Measurements from ENCODE around the gene PALM.
A peak's percentile ranks its signal among the peaks of the same experiment; 100 is the strongest.
"Not testable (repeated sequence)": the region's sequence is repeated elsewhere in the genome, so short reads cannot be mapped to it uniquely, and the experiment has no call there.

The PALM gene

GRCh38 chr19:708154-709143 lies at the start of gene PALM:
PALM (plus strand) TSS chr19:708935; CDS start chr19:709147, 212 bp downstream.
- peak; percentile 69 for DNase-seq

GRCh38 chr19:660793-661426 lies 47.8 kb upstream of the PALM start:
- DNase-seq: no peak

GRCh38 chr19:661427-662196 lies 47.1 kb upstream of the PALM start:
- DNase-seq: no peak

- peak; percentile 15 for DNase-seq
These were observed 46.4 kb upstream of the PALM start for GRCh38 chr19:662207-662961.

- DNase-seq: peak; percentile 94
These were observed 45.6 kb upstream of the PALM start, which contains the start of gene RNF126 for GRCh38 chr19:662962-663681. RNF126 (minus strand) TSS chr19:663214; CDS start chr19:663121, 93 bp downstream.

GRCh38 chr19:663682-664117 lies 45.0 kb upstream of the PALM start:
- no peak for DNase-seq

GRCh38 chr19:664913-665443 lies 43.8 kb upstream of the PALM start:
- DNase-seq: peak; percentile 87

GRCh38 chr19:666985-667573 lies 41.7 kb upstream of the PALM start:
- DNase-seq: not testable (repeated sequence)

- not testable (repeated sequence) for DNase-seq
These were observed 39.9 kb upstream of the PALM start for GRCh38 chr19:668675-669434.

- no peak for DNase-seq
These were observed 38.1 kb upstream of the PALM start for GRCh38 chr19:670609-671075.

- no peak for DNase-seq
These were observed 34.2 kb upstream of the PALM start for GRCh38 chr19:674282-675151.

GRCh38 chr19:676007-676338 lies 32.8 kb upstream of the PALM start:
- no peak for DNase-seq

- DNase-seq: no peak
These were observed 32.2 kb upstream of the PALM start, which contains the start of gene FSTL3 for GRCh38 chr19:676339-677105. FSTL3 (plus strand) TSS chr19:676392; CDS start chr19:676424, 32 bp downstream.

GRCh38 chr19:677201-677600 lies 31.5 kb upstream of the PALM start:
- DNase-seq: peak; percentile 22

GRCh38 chr19:677601-678436 lies 30.9 kb upstream of the PALM start:
- DNase-seq: peak; percentile 31

- DNase-seq: no peak
These were observed 29.8 kb upstream of the PALM start for GRCh38 chr19:678791-679388.

All from NCI-H345 (cell line).